Natural killer cell (primary cell): ENCODE data around the gene BGN. TPM values are rescaled to one million over a fixed set of nuclear protein-coding genes. Genes with fewer than 3 reads are reported as not detected.

Experiments
- ATAC-seq, 3 donors: fragments of 150-1000 bp in 2 of 3; fragments of 200-7000 bp in 1 of 3; cut with Tn5 transposase; 1 replicate in 1 of 3; 2 replicates in 2 of 3; pipeline ENCODE4 v1.10.0; 2021; ENCODE audit warnings: mild to moderate bottlenecking in 2 of 3, moderate library complexity in 2 of 3
- DNase-seq, 2 donors: peaks; one replicate each; pipeline versions ENCODE4 v3.0.0 to v3.0.0-alpha.2; 2013 to 2021; ENCODE audit warnings: mixed read lengths in 1 of 2
- H3K27ac ChIP-seq: one replicate; pipeline ENCODE4 v1.5.1; 2013; ENCODE audit warnings: mild to moderate bottlenecking, low read length
- H3K27me3 ChIP-seq: one replicate; pipeline ENCODE4 v1.6.1; 2013; ENCODE audit warnings: low read length; ENCODE audit not compliant: control insufficient read depth, insufficient read depth
- H3K36me3 ChIP-seq: one replicate; pipeline ENCODE4 v1.6.1; 2013; ENCODE audit warnings: low read length; ENCODE audit not compliant: control insufficient read depth, insufficient read depth
- H3K4me1 ChIP-seq: one replicate; pipeline ENCODE4 v1.6.1; 2013; ENCODE audit warnings: low read length; ENCODE audit not compliant: control insufficient read depth, insufficient read depth
- H3K4me3 ChIP-seq: one replicate; pipeline ENCODE4 v1.5.1; 2013; ENCODE audit warnings: low read length
- H3K9me3 ChIP-seq: one replicate; pipeline ENCODE4 v1.6.1; 2013; ENCODE audit warnings: low read length; ENCODE audit not compliant: control insufficient read depth, insufficient read depth
- H3K27ac Mint-ChIP-seq, 2 donors: one replicate each; pipeline ENCODE4 v1.8.0; 2022; ENCODE audit warnings: mild to moderate bottlenecking in 2 of 2, mixed read lengths in 2 of 2, moderate library complexity in 1 of 2
- H3K27me3 Mint-ChIP-seq, 2 donors: one replicate each; pipeline ENCODE4 v1.8.0; 2022; ENCODE audit warnings: low read depth in 2 of 2, mixed read lengths in 2 of 2
- H3K36me3 Mint-ChIP-seq: one replicate; pipeline ENCODE4 v1.8.0; 2022; ENCODE audit warnings: mixed read lengths
- H3K4me1 Mint-ChIP-seq, 2 donors: one replicate each; pipeline ENCODE4 v1.8.0; 2022; ENCODE audit warnings: mixed read lengths in 2 of 2
- H3K4me3 Mint-ChIP-seq: one replicate; pipeline ENCODE4 v1.8.0; 2022; ENCODE audit warnings: mild to moderate bottlenecking, moderate library complexity, mixed read lengths
- H3K9me3 Mint-ChIP-seq, 2 donors: one replicate each; pipeline ENCODE4 v1.8.0; 2022; ENCODE audit warnings: mixed read lengths in 2 of 2
- CTCF ChIP-seq: fragments of 200-600 bp; IDR thresholded peaks from one replicate; pipeline ENCODE4 v1.8.0; 2022; ENCODE audit warnings: antibody characterized with exemption
- WGBS: methylation state at CpG from one replicate; pipeline ENCODE4 v1.1.7; 2013; ENCODE audit warnings: missing lambda C conversion rate; ENCODE audit not compliant: insufficient coverage; 5-methylcytosine and 5-hydroxymethylcytosine counted together
- intact Hi-C: fragments of 100-400 bp; cut with micrococcal nuclease; formaldehyde crosslinking; loops from one replicate; pipeline ENCODE4 v1.14.2; 2022
- total RNA-seq, 4 donors: library from RNA; stranded (reverse); fragments of 120-200 nt in 1 of 4; gene quantifications; one replicate each; pipeline versions ENCODE4 v1.2.3 to v1.2.4, GENCODE V29; 2013 to 2022

The BGN gene
- total RNA-seq, 3 donors from 2014 or later (not counting 1 experiment from before 2014, with no cell fraction given): not detected

GRCh38 chrX:153486171-153486570, 8.6 kb upstream of the BGN start:
- peaks cover 4% of the 10 kb centered on the region for H3K4me1 ChIP-seq
- Mint-ChIP-seq H3K36me3 (no peaks in the 10 kb centered on the region), H3K4me1 (no peaks in the 10 kb centered on the region), H3K9me3 (no peaks in the 10 kb centered on the region), H3K27me3 (no peaks in the 10 kb centered on the region), H3K4me3 (no peak overlapping the region), H3K27ac (no peak overlapping the region)
- DNase-seq (no peak), ATAC-seq (no peak)
- H3K9me3 ChIP-seq: no peaks in the 10 kb centered on the region
- no peak for TF ChIP-seq CTCF
- WGBS: 93% methylated on average over 10 of the region's 10 CpGs
- H3K27me3 ChIP-seq: no peaks in the 10 kb centered on the region
- intact Hi-C loops: no loop called here
- no peak overlapping the region for H3K4me3 ChIP-seq
- H3K27ac ChIP-seq: no peak overlapping the region
- no peaks in the 10 kb centered on the region for H3K36me3 ChIP-seq

GRCh38 chrX:153487590-153488071, 7.1 kb upstream of the BGN start:
- no peaks in the 10 kb centered on the region for H3K4me1 Mint-ChIP-seq
- H3K36me3 Mint-ChIP-seq: no peaks in the 10 kb centered on the region
- Histone ChIP-seq H3K36me3 (no peaks in the 10 kb centered on the region), H3K4me1 (peaks cover 4% of the 10 kb centered on the region), H3K9me3 (no peaks in the 10 kb centered on the region), H3K27me3 (no peaks in the 10 kb centered on the region), H3K27ac (no peak overlapping the region), H3K4me3 (no peak overlapping the region)
- ATAC-seq: no peak
- H3K9me3 Mint-ChIP-seq: no peaks in the 10 kb centered on the region
- no peak overlapping the region for H3K4me3 Mint-ChIP-seq
- no peak overlapping the region for H3K27ac Mint-ChIP-seq
- WGBS: 84% methylated on average over 11 of the region's 11 CpGs
- TF ChIP-seq CTCF: no peak
- no peak for DNase-seq
- H3K27me3 Mint-ChIP-seq: no peaks in the 10 kb centered on the region
- intact Hi-C loops: no loop called here

GRCh38 chrX:153488231-153488914, 6.4 kb upstream of the BGN start:
- DNase-seq (no peak), ATAC-seq (no peak)
- H3K27ac Mint-ChIP-seq: no peak overlapping the region
- no peaks in the 10 kb centered on the region for H3K9me3 Mint-ChIP-seq
- no peak overlapping the region for H3K4me3 ChIP-seq
- no peak overlapping the region for H3K4me3 Mint-ChIP-seq
- no peak for TF ChIP-seq CTCF
- H3K4me1 ChIP-seq: peaks cover 4% of the 10 kb centered on the region
- H3K27ac ChIP-seq: no peak overlapping the region
- no peaks in the 10 kb centered on the region for H3K27me3 ChIP-seq
- no peaks in the 10 kb centered on the region for H3K4me1 Mint-ChIP-seq
- intact Hi-C loops: no loop called here
- no peaks in the 10 kb centered on the region for H3K36me3 ChIP-seq
- no peaks in the 10 kb centered on the region for H3K9me3 ChIP-seq
- no peaks in the 10 kb centered on the region for H3K36me3 Mint-ChIP-seq
- H3K27me3 Mint-ChIP-seq: no peaks in the 10 kb centered on the region
- 77% methylated on average over 12 of the region's 27 CpGs for WGBS
